NCI-H524 (cell line): ENCODE data around the gene CNP.

Experiments
- DNase-seq, 2 experiments: peaks; one replicate each; lab custom pipeline; 2025; lab: John Stamatoyannopoulos, UW

Gene CNP

DNA sequence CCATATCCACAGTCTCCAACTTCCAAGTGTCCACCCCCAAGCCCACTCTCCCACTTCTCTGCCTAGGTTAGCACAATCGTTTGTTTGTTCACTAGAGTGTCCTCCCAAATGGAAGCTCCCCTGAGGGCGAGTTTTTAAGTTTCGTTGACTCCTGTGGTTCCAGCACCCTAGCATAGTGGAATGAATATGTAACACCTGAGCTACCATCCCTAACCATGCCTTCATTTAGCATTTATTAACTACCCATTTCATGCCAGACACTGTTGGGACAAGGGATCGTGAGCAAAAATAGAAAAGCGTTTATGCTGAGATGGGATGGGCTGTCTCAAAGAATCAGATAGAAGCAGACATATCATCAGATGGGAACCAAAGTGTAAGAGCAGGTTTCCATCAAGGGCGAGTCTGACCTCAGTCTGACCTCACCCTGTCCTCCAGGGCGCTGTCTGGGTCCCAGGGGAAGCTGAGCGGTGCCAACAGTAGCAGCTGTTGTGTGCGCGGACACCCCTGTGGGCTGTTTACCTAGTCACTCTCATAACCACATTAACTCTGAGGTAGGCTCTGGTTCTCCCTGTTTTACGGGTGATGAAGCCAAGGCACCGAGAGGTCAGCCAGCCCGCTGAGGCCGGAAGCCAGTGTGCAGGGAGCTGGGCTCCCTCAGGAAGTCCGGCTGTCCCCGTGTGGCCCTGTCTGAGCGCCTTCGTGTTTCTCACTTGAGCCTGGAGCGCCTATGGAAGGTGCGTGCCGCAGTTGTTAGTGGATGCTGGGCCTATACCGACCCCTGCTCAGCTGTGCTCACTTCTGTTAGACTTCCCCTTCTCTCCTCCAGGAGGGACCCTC lies 6.2 kb downstream of the CNP start:
- DNase-seq: peak in 1 of 2 experiments; percentile 29

DNA sequence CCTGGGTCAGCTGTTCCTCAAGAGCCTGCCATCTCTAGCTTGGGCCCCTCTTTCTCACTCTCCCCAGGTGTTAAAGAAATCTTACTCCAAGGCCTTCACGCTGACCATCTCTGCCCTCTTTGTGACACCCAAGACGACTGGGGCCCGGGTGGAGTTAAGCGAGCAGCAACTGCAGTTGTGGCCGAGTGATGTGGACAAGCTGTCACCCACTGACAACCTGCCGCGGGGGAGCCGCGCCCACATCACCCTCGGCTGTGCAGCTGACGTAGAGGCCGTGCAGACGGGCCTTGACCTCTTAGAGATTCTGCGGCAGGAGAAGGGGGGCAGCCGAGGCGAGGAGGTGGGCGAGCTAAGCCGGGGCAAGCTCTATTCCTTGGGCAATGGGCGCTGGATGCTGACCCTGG lies 6.8 kb downstream of the CNP start:
- DNase-seq: no peak

DNA sequence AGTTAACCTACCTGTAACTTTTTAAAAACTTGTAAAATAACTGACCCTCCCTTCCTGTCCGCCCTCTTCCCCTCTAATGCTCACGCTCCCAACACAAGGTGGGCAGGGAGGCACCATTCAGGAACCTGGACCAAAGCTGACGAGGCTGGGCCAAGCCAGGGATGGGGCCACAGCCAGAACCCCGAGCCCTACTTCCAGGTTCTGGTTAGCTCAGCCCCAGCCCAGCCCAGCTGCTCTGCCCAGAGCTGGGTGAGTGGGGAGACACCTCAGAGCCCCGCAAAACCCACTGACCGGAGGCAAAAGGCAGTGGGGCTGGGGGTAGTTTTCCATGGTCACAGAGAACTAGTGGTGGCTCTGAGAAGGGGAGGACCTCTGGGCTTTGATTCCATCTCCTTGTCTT lies 7.4 kb downstream of the CNP start:
- no peak for DNase-seq

DNA sequence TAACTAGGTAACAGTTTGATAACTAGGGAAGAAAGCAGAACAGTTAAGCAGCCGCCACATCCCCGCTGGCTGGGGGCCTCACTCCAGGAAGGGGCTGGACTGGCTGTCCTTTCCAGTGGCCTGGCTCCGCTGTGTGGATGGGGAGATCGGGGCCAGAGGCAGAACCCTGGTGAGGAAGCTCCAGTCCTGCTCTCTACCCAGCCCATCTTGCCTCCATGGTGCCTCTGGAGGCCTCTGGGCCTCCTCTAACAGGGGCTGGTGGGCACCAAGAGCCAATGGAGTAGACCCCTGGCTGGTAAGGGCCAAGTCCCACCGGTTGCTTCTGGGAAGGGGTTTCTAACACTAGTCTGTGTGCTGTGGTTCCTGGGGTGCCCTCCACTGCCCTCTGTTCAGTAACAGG lies 8.1 kb downstream of the CNP start:
- no peak for DNase-seq

DNA sequence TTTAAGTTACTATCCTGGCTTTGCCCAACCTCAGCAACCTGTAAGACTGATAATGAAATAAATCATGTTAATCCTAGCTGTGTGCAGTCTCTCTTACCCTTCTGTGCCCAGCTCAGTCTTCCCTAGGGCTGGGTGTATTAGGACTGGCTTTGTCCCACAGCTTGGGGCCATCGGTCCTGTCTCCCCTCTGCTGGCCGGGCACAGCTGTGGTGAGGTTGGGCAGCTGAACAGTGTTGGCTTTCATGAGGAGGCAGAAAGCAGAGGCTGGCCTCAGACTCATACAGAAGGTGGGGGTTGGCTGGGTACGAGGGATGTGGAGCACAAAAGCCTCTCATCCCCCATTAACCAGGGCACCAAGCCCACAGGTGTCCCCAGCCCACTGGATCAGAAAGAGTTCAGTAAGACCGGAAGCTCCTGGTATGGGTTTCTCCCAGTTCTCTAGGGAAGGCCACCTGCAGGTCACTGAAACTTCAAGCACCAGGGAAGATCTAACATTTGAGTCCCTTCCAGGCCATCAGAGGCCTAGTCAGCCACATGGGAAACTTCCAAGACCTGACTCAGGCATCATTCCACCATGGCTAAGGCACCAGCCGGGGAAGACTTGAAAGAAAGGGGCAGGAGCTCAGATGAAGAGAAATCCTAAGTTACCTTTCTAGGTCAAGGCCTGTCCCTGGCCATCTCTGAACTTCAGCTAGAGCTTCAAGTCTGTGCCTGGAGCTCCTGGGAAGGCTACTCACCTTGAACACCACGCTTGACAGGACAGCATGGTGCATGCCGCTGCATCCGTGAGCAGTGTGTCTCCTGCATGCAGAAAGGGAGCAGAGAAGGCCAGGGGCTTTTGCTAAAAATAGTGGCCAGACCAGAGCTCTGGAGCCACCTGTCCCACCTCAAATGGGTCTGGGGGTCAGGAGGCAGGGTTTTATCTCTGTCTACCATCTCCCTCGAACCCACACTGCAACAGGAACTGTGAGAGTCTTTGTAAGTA lies 8.8 kb downstream of the CNP start:
- DNase-seq: no peak

DNA sequence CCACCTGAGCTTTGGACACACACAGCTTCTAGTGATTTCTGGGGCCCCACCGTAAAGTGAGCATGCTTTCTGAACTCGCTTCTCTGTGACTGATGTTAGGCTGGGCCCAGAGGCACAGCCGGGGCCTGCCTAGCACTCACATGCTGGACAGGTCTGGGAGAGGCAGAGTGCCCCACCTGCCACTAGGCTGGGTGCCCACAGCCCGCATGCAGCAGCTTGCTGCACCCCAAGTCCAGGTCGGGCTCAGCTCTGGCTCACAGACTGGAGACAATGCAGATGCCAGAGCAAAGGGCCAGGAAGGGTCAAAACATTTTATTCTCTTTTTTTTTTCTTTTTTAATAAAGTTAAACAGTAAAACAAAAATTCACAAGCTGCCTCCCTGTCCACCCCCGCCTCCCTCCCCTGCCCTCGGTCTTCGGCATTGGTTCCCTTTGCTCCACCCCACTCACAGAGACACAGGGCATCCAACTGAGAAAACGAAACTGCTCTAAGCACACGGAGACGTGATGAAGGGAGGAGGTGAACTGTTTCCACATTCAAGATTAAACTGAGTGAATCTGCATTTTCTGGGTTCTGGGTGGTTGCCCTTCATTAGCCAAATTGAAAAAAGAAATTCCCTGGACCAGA lies 9.7 kb downstream of the CNP start:
- no peak for DNase-seq

DNA sequence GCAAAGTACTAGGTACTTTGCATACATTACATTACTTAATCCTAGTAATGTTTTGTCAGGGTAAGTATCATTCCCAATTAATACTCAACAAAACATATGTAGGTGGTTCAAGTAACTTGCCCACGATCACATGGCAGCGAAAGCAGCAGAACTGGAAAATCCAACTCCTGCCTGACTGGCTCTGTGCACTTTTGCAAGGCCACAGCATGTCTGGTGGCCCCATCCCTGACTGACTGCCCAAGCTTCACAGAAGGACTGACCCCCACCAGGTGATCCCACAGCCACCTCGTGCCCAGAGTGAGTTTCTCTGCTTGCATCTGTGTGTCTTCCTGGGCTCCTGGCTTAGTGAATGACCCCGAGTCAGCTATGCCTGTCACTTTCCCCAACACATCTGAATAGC lies 11.4 kb downstream of the CNP start:
- DNase-seq: no peak

DNA sequence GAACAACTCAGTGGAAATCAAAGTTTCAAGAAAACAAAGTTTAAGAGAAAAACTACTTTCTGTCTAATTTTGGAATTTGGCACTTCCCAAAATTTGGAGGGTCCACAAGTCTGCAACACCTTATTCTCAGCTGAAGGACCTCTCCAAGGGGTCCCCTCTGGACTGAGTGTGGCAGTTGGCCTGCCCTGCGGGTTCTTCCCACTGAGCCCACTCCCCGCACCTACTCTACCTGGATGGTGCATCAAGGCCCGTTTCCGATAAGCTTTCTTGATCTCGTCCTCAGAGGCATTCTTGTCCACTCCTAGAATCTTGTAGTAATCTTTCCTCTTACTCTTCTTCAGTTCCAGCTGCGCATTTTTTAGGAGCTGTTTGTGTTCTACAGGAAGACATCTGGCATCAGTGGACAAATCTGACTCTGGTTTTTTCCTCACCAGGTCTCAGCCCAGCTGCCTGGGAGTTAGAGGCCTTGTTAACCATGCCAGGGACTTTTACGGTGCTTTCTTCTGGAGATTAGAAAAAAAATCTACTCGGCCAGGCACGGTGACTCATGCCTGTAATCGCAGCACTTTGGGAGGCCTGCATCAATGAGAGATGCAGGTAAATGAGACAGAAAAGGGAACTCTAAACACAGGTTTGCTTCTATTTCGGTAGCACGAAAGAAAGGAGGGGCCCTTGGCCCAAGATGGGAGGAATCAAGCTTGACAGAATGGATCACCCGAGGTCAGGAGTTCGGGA lies 15.6 kb downstream of the CNP start:
- no peak for DNase-seq

DNA sequence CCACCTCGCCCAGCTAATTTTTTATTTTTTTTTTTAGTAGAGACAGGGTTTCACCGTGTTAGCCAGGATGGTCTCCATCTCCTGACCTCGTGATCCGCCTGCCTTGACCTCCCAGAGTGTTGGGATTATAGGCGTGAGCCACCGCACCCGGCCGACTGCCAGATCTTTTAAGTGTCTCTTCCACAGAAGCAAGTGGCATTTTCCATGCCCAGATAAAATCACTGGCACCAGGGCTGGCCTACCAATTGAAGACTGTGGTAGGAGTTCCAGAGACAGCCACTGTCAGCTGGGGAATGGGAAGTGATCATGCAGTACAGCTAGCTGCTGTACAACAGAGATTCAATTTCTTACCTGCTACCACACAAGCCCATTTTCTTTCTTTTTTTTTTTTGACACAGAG lies 17.9 kb downstream of the CNP start:
- no peak for DNase-seq

DNA sequence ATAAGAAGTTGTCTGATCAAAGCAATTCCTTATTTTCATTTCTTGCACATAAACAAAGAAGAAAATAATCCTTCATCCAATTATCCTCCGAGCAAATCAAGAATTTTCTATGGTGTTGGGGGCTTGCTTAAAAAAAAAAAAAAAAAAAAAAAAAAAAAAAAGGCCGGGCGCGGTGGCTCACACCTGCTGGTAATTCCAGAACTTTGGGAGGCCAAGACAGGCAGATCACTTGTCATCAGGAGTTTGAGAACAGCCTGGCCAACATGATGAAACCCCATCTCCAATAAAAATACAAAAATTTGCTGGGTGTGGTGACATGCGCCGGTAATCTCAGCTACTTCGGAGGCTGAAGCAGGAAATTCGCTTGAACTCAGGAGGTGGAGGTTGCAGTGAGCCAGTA lies 19.3 kb downstream of the CNP start:
- DNase-seq: no peak

DNA sequence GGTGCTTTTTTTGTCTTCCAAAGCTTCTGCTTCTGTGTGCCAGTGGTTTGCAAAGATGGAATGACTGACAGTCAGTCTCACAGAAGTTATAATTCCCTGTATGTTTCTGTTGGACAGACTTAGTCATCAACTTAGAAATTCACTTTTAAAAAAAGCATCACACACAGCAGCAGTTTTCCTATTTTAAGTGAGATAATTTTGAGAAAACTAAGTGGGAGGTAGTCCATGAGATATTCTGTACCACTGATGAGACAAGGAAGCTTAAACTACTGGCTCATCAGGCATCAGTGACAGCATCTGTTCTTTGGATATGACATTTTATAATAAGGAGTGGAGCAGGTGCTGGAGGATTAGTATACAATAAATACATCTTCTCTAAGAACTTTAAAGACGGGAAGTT lies 20.0 kb downstream of the CNP start:
- DNase-seq: peak in 1 of 2 experiments; percentile 74

DNA sequence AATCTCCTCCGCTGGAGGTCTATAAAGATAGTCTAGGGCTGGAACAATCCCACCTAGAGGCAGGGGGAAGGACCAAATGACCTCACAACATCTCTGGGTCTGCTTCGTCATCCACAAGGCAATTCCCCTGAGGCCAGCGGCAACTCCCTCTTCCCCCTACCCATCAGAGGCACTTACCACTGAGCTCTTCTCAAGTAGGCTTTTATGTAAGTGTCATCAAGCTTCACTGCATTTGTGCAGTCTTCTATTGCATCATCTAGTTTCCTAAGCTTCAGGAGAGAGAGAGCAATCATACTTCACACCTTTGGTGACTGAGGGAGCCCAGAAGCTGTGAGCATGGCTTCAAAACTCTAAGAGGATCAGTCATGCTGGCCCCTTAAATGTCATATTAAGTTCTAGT lies 21.0 kb downstream of the CNP start:
- peak; percentile 45 to 83 for DNase-seq

DNA sequence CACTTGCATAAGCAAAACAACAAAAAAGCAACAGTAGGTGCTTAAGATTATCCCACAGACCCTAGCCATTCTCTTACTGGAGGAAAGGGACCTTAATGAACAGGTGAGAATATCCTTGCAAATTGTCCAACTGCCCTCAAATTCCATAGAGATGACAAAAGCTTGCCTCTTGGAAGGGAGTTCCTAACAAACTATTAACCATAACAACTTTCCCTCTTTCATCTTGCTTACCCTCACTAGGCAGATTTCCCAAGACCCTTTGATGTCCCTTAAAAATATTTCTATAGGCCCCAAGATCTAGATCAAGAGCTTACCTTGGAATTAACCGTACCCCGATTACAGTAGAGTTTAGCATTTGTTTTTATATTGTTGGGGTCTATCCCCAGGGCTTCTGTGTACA lies 21.8 kb downstream of the CNP start:
- no peak for DNase-seq

DNA sequence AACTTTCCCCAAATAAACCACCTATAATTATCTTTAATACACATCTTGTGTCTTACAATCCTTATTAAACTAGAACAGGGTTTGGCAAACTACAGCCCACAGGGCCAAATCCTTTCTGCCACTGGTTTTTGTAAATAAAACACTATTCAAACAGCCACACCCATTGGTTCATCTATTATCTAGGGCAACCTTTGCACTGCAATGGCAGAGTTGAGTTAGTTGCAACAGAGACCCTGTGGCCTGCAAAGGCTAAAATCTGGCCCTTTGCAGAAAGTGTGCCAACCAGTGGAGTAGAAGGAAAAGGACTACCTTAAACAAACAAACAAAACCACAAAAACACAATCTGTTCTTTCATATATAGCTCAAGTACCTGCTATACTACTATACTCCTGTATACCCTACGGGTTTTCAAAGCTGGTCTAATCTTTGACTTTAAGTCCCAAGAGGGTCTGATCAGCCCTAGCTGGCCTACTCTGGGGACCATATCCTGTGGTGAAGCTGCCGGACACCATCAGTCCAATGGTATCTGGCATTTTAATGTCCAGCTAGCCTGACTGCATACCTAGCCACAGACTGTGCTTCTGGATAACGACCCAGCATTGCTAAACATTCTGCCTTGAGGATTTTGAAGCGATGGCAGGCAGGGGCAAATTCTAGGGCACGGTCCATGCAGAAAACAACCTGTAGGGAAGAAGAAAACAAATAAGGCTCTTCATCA lies 23.3 kb downstream of the CNP start:
- DNase-seq: no peak

DNA sequence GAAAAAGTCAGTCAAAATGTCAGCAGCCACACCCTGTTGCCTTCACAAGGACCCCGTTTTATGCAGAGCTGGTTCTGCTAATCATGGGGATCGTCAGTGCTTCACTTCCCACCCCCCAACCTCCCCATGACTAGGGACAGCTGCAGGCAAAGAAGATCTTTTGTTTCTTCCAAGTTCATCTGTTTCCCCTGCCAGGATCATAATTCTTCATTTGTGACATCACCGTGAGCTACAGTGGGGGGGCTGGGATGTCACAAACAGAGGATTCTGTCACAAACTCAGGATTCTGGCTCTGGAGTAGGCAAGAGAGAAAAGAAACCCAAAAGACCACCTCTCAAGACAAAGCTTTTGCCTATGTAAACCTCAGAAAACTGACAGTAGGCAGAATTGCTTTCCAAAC lies 26.0 kb downstream of the CNP start:
- DNase-seq: no peak

DNA sequence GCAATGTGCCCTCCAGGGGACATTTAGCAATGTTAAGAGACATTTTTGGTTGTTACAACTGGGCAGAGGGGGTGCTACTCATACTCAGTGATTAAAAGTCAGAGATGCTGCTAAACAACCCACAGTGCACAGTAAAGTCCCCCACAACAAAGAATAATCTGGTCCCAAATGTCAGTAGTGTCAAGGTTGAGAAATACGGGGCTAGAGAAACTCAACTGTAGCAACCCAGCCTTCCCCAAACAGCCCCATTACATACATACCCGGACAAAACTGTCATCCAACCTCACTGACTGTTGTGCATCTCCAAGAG lies 30.2 kb downstream of the CNP start:
- DNase-seq: no peak

DNA sequence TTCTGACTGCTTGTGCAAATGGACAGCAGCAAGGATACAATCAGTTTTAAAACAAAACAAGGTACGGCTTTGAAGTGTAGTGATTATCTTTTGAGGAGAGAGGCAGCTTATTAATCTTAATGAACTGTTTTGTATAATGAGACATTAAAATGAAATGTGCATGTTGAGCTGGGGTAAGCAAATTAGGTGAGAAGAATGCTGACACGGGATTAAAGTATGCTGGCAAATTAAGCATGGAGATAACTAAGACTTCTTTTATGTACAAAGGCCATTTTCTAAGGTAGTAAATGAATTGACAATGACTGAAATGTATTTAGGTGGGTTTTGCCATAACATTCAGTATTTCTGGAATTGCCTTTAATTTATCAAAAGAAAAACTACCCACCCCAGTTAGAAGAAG lies 31.9 kb downstream of the CNP start:
- DNase-seq: no peak

DNA sequence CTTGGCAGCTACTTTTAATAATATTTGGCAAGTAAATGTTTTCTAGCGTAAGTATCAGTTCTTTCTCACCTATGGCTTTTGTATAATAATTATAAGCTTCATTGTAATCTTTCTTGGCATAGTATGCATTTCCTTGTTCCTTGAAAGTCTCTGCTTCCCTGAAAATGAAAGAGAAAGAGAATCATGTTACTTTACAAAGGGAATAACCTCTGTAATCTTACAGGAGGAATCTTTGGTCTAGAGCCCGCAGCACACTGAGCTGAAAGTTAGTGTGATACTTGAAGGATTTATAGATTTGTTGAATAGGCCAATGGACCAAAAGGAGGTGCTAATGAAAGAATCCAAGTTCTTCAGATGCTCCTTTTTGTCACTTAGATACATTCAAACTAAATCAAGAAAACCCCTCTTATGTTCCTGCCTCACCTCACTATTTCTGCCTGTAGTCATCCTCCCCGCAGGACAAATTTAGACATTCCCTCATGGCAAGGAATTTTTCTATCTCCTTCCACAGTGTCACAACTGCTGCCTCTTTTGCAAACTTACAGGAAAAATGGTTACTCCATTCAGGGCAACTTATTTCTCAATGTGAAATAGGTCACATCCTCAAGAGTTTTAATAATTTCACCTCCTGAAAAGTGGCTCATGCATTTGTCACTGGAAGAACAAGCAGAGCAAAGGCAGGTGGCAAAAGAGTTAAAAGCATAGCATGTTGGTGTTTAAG lies 34.0 kb downstream of the CNP start:
- DNase-seq: no peak

DNA sequence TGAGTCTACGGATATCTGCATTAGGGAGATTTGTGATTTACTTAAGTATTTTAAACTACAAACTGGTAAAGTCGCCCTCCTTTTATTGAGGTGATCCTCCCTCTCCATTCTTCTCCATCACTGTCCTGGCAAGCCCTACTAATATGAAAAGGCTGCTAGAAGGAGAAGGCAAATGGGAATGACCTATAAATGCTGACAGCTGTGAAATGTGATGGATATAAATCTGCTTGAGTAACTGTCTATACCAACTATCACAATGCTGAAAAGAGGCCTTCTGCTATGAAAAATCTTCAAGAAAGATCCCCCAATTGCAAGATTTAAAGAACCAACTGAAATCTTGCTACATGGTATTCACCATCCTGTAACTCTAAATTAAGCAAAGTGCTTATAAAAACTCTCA lies 35.1 kb downstream of the CNP start:
- DNase-seq: no peak

DNA sequence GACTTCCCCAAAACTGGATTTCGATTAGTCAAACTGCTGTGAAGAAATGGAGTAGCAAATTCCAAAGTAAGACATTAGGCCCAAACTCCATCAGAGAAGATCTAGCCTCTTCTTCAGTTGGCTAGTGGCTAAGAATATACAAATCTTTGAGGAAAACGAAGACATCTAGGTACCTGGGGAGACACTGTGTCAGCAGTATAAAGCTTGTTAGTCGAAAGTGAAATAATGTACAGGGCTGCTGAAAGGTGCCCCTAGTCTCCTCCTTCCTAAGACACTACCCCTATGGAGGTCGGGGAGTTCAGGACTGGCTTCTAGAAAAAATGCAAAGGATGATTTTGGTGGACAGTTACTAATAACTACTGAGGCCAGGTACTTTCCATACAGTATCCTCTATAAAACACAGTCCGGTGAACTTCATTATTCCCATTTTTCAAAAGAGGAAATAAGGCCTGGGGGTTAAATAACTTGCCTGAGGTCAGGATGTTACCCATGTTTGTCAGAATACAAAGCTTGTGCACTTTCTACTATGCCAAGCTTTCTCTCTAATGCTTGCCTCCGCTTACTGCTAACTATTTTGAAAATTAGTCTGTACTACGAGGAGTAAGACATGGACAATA lies 35.7 kb downstream of the CNP start:
- no peak for DNase-seq
